ENCODE data around the gene INVS.

- TF ChIP-seq ISL1 (CRISPR knock-in tag; IDR thresholded peaks at IDR 0.05) = no peak
- no peak for TF ChIP-seq CSDC2 (CRISPR knock-in tag; IDR thresholded peaks at IDR 0.05)
- no peak for TF ChIP-seq RARB (CRISPR knock-in tag; IDR thresholded peaks at IDR 0.05)
- TF ChIP-seq OSR1 (CRISPR knock-in tag; IDR thresholded peaks at IDR 0.05) = no peak
- no peak for TF ChIP-seq ZFP30 (CRISPR knock-in tag; IDR thresholded peaks at IDR 0.05)
- TF ChIP-seq CREB5 (CRISPR knock-in tag; IDR thresholded peaks at IDR 0.05; ENCODE audit: low read depth) = no peak
- no peak for TF ChIP-seq PATZ1 (CRISPR knock-in tag; IDR thresholded peaks at IDR 0.05; ENCODE audit: borderline replicate concordance)
- TF ChIP-seq ZC3H10 (CRISPR knock-in tag; IDR thresholded peaks at IDR 0.05) = no peak
- no peak for TF ChIP-seq POU6F1 (CRISPR knock-in tag; IDR thresholded peaks at IDR 0.05; ENCODE audit: borderline replicate concordance, low read depth)
- TF ChIP-seq ZNF8 (CRISPR knock-in tag; IDR thresholded peaks at IDR 0.05) = no peak
- no peak for TF ChIP-seq ZNF70 (CRISPR knock-in tag; IDR thresholded peaks at IDR 0.05)
- TF ChIP-seq SNAI2 (CRISPR knock-in tag; IDR thresholded peaks at IDR 0.05) = no peak
These were observed 26.2 kb upstream of the INVS start for GRCh38 chr9:100072805-100073204.

Measured in SK-N-SH treated with all-trans-retinoic acid at 6 μM for 48 hours (cell line).